Measurements from ENCODE around the gene PFN4. TPM values are rescaled to one million over a fixed set of nuclear protein-coding genes. Genes with fewer than 3 reads are reported as not detected.

PFN4 gene
- polyA plus RNA-seq, 2 of the 4 experiments (the other 2 are of a cell fraction): 1.6 to 2.3 TPM

GRCh38 chr2:24169023-24169422 lies 45.9 kb upstream of the PFN4 start:
- Histone ChIP-seq H3K4me3 (no peak overlapping the region), H3K4me1 (no peaks in the 10 kb centered on the region), H3K9me3 (no peaks in the 10 kb centered on the region), H3K27ac (no peak overlapping the region), H3K4me2 (no peak overlapping the region)
- ATAC-seq: no peak
- CTCF ChIA-PET: interaction anchor here (2.7 kb wide), 1 partner anchor 85 kb away, joined by 10 read pairs; the partner anchor contains the start of gene TP53I3
- no peak for FAIRE-seq
- 89% methylated on average over 5 of the region's 5 CpGs for WGBS (ENCODE audit: missing lambda C conversion rate)
- TF ChIP-seq CBX8 (IDR thresholded peaks at IDR 0.05) (no peak), NR3C1 (IDR thresholded peaks at IDR 0.05) (no peak)
- DNase-seq (ENCODE audit: low read depth in 1 of 2, low spot score in 1 of 2): no peak
- POLR2A ChIA-PET: no interaction called here

- TF ChIP-seq MAX (IDR thresholded peaks at IDR 0.05): peak; percentile 30; the same call in 1 of the 2 replicates
- no peak for TF ChIP-seq ELK1 (IDR thresholded peaks at IDR 0.05; ENCODE audit: low read depth, low read length)
- TF ChIP-seq SMC3 (IDR thresholded peaks at IDR 0.05): peak; percentile 90
- TF ChIP-seq, protein P1, sequence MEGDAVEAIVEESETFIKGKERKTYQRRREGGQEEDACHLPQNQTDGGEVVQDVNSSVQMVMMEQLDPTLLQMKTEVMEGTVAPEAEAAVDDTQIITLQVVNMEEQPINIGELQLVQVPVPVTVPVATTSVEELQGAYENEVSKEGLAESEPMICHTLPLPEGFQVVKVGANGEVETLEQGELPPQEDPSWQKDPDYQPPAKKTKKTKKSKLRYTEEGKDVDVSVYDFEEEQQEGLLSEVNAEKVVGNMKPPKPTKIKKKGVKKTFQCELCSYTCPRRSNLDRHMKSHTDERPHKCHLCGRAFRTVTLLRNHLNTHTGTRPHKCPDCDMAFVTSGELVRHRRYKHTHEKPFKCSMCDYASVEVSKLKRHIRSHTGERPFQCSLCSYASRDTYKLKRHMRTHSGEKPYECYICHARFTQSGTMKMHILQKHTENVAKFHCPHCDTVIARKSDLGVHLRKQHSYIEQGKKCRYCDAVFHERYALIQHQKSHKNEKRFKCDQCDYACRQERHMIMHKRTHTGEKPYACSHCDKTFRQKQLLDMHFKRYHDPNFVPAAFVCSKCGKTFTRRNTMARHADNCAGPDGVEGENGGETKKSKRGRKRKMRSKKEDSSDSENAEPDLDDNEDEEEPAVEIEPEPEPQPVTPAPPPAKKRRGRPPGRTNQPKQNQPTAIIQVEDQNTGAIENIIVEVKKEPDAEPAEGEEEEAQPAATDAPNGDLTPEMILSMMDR (IDR thresholded peaks at IDR 0.05): peak; percentile 93
- TF ChIP-seq EHMT2 (IDR thresholded peaks at IDR 0.05; ENCODE audit: low read depth): no peak
- peak; percentile 86 to 91 for TF ChIP-seq RAD21 (conservative IDR thresholded peaks at IDR 0.05 in 1 of 2, IDR thresholded peaks at IDR 0.05 in 1 of 2)
- no peak for TF ChIP-seq HDAC2 (IDR thresholded peaks at IDR 0.05)
- ATAC-seq (peak; percentile 86 to 98), DNase-seq (ENCODE audit: low read depth in 1 of 2, low spot score in 1 of 2) (peak; percentile 65 to 67), FAIRE-seq (no peak)
- POLR2A ChIA-PET: interaction anchor here (2.3 kb wide), 1 partner anchor 80 kb away, joined by 9 read pairs; the partner anchor contains the start of gene TP53I3
- Histone ChIP-seq H3K27ac (no peak overlapping the region), H3K9me3 (0 out of 3 replicates have a peak, but pooled peaks cover 6% of the 10 kb centered on the region), H3K4me2 (no peak overlapping the region), H3K4me1 (no peaks in the 10 kb centered on the region), H3K4me3 (no peak overlapping the region)
- 56% methylated on average over 8 of the region's 8 CpGs for WGBS (ENCODE audit: missing lambda C conversion rate)
- CTCF ChIA-PET: interaction anchor here (0.5 to 6.5 kb wide), 17 partner anchors 9 to 1884 kb away, joined by 3 to 51 read pairs (median 3); partner anchors contain the start of genes ATAD2B and TP53I3
These were observed 41.4 kb upstream of the PFN4 start for GRCh38 chr2:24164416-24164973.

DNA sequence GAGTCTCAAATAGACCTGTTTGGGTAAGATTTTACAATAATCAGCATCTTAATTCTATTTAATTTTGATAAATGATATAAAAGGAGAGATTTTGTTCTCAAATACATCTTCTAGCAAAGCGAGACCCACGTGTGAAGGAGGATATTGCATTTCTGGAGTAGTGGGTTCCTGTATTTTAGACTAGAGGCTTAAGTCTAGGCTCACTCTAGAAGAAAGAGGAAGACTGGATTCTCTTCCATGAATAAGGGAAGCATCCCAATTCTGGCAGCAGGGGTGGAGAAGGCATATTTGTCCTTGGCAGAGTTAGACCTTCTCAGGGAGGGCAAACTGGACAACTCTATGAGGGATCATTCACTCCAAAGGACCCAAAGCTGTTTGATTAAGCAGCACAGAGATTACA lies 40.5 kb upstream of the PFN4 start:
- Histone ChIP-seq H3K4me3 (no peak overlapping the region), H3K4me1 (no peaks in the 10 kb centered on the region), H3K9me3 (0 out of 3 replicates have a peak, but pooled peaks cover 6% of the 10 kb centered on the region), H3K4me2 (no peak overlapping the region), H3K27ac (no peak overlapping the region)
- ChIA-PET POLR2A (interaction anchor here (2.3 kb wide), 1 partner anchor 79 kb away, joined by 9 read pairs; the partner anchor contains the start of gene TP53I3), CTCF (interaction anchor here (0.6 to 6.5 kb wide), 13 partner anchors 10 to 356 kb away, joined by 3 to 51 read pairs (median 3); partner anchors contain the start of genes ATAD2B and TP53I3)
- no peak for ATAC-seq
- TF ChIP-seq RAD21 (conservative IDR thresholded peaks at IDR 0.05 in 1 of 2, IDR thresholded peaks at IDR 0.05 in 1 of 2): no peak
- no peak for TF ChIP-seq FOSB (CRISPR knock-in tag; IDR thresholded peaks at IDR 0.05)
- TF ChIP-seq JUN (IDR thresholded peaks at IDR 0.05): no peak
- TF ChIP-seq RARB (CRISPR knock-in tag; IDR thresholded peaks at IDR 0.05): no peak
- no peak for TF ChIP-seq HDAC2 (IDR thresholded peaks at IDR 0.05)
- no peak for TF ChIP-seq CEBPB (IDR thresholded peaks at IDR 0.05)
- TF ChIP-seq MAZ (IDR thresholded peaks at IDR 0.05; ENCODE audit: borderline replicate concordance, low read depth, low read length): no peak
- no peak for TF ChIP-seq EHF (CRISPR knock-in tag; IDR thresholded peaks at IDR 0.05)
- TF ChIP-seq, protein P2, sequence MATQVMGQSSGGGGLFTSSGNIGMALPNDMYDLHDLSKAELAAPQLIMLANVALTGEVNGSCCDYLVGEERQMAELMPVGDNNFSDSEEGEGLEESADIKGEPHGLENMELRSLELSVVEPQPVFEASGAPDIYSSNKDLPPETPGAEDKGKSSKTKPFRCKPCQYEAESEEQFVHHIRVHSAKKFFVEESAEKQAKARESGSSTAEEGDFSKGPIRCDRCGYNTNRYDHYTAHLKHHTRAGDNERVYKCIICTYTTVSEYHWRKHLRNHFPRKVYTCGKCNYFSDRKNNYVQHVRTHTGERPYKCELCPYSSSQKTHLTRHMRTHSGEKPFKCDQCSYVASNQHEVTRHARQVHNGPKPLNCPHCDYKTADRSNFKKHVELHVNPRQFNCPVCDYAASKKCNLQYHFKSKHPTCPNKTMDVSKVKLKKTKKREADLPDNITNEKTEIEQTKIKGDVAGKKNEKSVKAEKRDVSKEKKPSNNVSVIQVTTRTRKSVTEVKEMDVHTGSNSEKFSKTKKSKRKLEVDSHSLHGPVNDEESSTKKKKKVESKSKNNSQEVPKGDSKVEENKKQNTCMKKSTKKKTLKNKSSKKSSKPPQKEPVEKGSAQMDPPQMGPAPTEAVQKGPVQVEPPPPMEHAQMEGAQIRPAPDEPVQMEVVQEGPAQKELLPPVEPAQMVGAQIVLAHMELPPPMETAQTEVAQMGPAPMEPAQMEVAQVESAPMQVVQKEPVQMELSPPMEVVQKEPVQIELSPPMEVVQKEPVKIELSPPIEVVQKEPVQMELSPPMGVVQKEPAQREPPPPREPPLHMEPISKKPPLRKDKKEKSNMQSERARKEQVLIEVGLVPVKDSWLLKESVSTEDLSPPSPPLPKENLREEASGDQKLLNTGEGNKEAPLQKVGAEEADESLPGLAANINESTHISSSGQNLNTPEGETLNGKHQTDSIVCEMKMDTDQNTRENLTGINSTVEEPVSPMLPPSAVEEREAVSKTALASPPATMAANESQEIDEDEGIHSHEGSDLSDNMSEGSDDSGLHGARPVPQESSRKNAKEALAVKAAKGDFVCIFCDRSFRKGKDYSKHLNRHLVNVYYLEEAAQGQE (IDR thresholded peaks at IDR 0.05): no peak
- no peak for DNase-seq (ENCODE audit: low read depth in 1 of 2, low spot score in 1 of 2)
- no peak for FAIRE-seq
- WGBS (ENCODE audit: missing lambda C conversion rate): 69% methylated on average over 2 of the region's 2 CpGs
